H9 (cell line): Measurements from ENCODE around the gene KRTAP1-5. TPM values are rescaled to one million over a fixed set of nuclear protein-coding genes. Genes with fewer than 3 reads are reported as not detected.

ENCODE experiments used
- DNase-seq: peaks from one replicate; pipeline ENCODE4 v3.0.0-alpha.2; 2017
- H2AFZ ChIP-seq: one replicate; pipeline ENCODE4 v1.6.1; 2013; ENCODE audit warnings: mild to moderate bottlenecking, low read length, control low read depth, moderate library complexity
- H2AK5ac ChIP-seq: 2 replicates; pipeline ENCODE4 v1.6.1; 2013; ENCODE audit warnings: low read length, control low read depth, mixed read lengths; ENCODE audit not compliant: insufficient read length
- H2BK120ac ChIP-seq: one replicate; pipeline ENCODE4 v1.6.1; 2013; ENCODE audit warnings: low read depth, mild to moderate bottlenecking, low read length, control low read depth, inconsistent platforms; ENCODE audit not compliant: poor library complexity, severe bottlenecking
- H2BK12ac ChIP-seq: 2 replicates; pipeline ENCODE4 v1.6.1; 2013; ENCODE audit warnings: low read length, control low read depth, mixed read lengths, low read depth; ENCODE audit not compliant: insufficient read length
- H2BK15ac ChIP-seq: 2 replicates; pipeline ENCODE4 v1.6.1; 2013; ENCODE audit warnings: low read depth, low read length, control low read depth
- H2BK20ac ChIP-seq: one replicate; pipeline ENCODE4 v1.6.1; 2013; ENCODE audit warnings: low read depth, mild to moderate bottlenecking, low read length, control low read depth, inconsistent platforms; ENCODE audit not compliant: poor library complexity, severe bottlenecking
- H2BK5ac ChIP-seq: 2 replicates; pipeline ENCODE4 v1.6.1; 2013; ENCODE audit warnings: low read length, control low read depth, mixed read lengths; ENCODE audit not compliant: insufficient read length
- H3K14ac ChIP-seq: 2 replicates; pipeline ENCODE4 v1.6.1; 2013; ENCODE audit warnings: low read length, control low read depth; ENCODE audit not compliant: insufficient read depth
- H3K18ac ChIP-seq: 2 replicates; pipeline ENCODE4 v1.6.1; 2013; ENCODE audit warnings: low read depth, mild to moderate bottlenecking, mixed read lengths, low read length, control low read depth; ENCODE audit not compliant: insufficient read length
- H3K23ac ChIP-seq: 2 replicates; pipeline ENCODE4 v1.6.1; 2013; ENCODE audit warnings: low read length, control low read depth, mixed read lengths, low read depth; ENCODE audit not compliant: insufficient read length
- H3K23me2 ChIP-seq: 2 replicates; pipeline ENCODE4 v1.6.1; 2013; ENCODE audit warnings: low read depth, mild to moderate bottlenecking, mixed read lengths, low read length, control low read depth; ENCODE audit not compliant: insufficient read length, poor library complexity, severe bottlenecking
- H3K27ac ChIP-seq: 2 replicates; pipeline ENCODE4 v1.5.1; 2013; ENCODE audit warnings: low read length, control low read depth, mixed read lengths, low read depth; ENCODE audit not compliant: insufficient read length
- H3K27me3 ChIP-seq: 2 replicates; pipeline ENCODE4 v1.6.1; 2013; ENCODE audit warnings: low read length, control low read depth, inconsistent platforms; ENCODE audit not compliant: insufficient read depth
- H3K4ac ChIP-seq: 2 replicates; pipeline ENCODE4 v1.6.1; 2013; ENCODE audit warnings: low read depth, mild to moderate bottlenecking, control low read depth, inconsistent platforms, low read length, moderate library complexity
- H3K4me1 ChIP-seq: 2 replicates; pipeline ENCODE4 v1.6.1; 2013; ENCODE audit warnings: low read length, control low read depth, inconsistent platforms; ENCODE audit not compliant: insufficient read depth
- H3K4me2 ChIP-seq: 2 replicates; pipeline ENCODE4 v1.6.1; 2013; ENCODE audit warnings: low read length, control low read depth, mixed read lengths; ENCODE audit not compliant: insufficient read length, insufficient read depth
- H3K56ac ChIP-seq: 2 replicates; pipeline ENCODE4 v1.6.1; 2013; ENCODE audit warnings: low read depth, mild to moderate bottlenecking, mixed read lengths, low read length, control low read depth; ENCODE audit not compliant: insufficient read length
- H3K79me1 ChIP-seq: 2 replicates; pipeline ENCODE4 v1.6.1; 2013; ENCODE audit warnings: low read depth, mild to moderate bottlenecking, moderate library complexity, low read length, control low read depth, inconsistent platforms; ENCODE audit not compliant: insufficient read depth, poor library complexity, severe bottlenecking
- H3K79me2 ChIP-seq: 2 replicates; pipeline ENCODE4 v1.6.1; 2013; ENCODE audit warnings: low read length, control low read depth, inconsistent platforms; ENCODE audit not compliant: insufficient read depth
- H3K9ac ChIP-seq: 2 replicates; pipeline ENCODE4 v1.6.1; 2013; ENCODE audit warnings: low read length, control low read depth, mixed read lengths; ENCODE audit not compliant: insufficient read length; ENCODE audit errors: extremely low read depth
- H3K9me3 ChIP-seq: one replicate; pipeline ENCODE4 v1.6.1; 2013; ENCODE audit warnings: low read depth, low read length, inconsistent platforms; ENCODE audit not compliant: control insufficient read depth
- H3T11ph ChIP-seq: one replicate; pipeline ENCODE4 v1.6.1; 2013; ENCODE audit warnings: mild to moderate bottlenecking, low read length, control low read depth, inconsistent platforms
- H4K20me1 ChIP-seq: one replicate; pipeline ENCODE4 v1.6.1; 2013; ENCODE audit not compliant: control insufficient read depth, insufficient read length, insufficient read depth
- H4K5ac ChIP-seq: 2 replicates; pipeline ENCODE4 v1.6.1; 2013; ENCODE audit warnings: low read depth, mild to moderate bottlenecking, mixed read lengths, low read length, control low read depth; ENCODE audit not compliant: insufficient read length
- H4K8ac ChIP-seq: replicated peaks from 2 replicates; pipeline ENCODE4 v1.6.1; 2013; ENCODE audit warnings: low read length, control low read depth, mixed read lengths, low read depth; ENCODE audit not compliant: insufficient read length
- H4K91ac ChIP-seq: 2 replicates; pipeline ENCODE4 v1.6.1; 2013; ENCODE audit warnings: low read depth, mild to moderate bottlenecking, moderate library complexity, mixed read lengths, low read length, control low read depth; ENCODE audit not compliant: insufficient read length
- H3K27ac Mint-ChIP-seq, 3 experiments: 2 replicates in 2 of 3; 3 replicates in 1 of 3; pipeline ENCODE4 v1.8.0; 2020 to 2021; ENCODE audit warnings: mixed read lengths in 3 of 3, mild to moderate bottlenecking in 1 of 3, moderate library complexity in 1 of 3
- H3K27me3 Mint-ChIP-seq: 2 replicates; pipeline ENCODE4 v1.8.0; 2021; ENCODE audit warnings: low read depth, mild to moderate bottlenecking, moderate library complexity, mixed read lengths
- H3K36me3 Mint-ChIP-seq, 3 experiments: 2 replicates in 2 of 3; 3 replicates in 1 of 3; pipeline ENCODE4 v1.8.0; 2020 to 2021; ENCODE audit warnings: low read depth in 3 of 3, mixed read lengths in 3 of 3; ENCODE audit not compliant: insufficient read depth in 1 of 3
- H3K4me1 Mint-ChIP-seq, 2 experiments: 2 replicates each; pipeline ENCODE4 v1.8.0; 2020; ENCODE audit warnings: mixed read lengths in 2 of 2
- H3K4me3 Mint-ChIP-seq, 2 experiments: 2 replicates in 1 of 2; 3 replicates in 1 of 2; pipeline ENCODE4 v1.8.0; 2020 to 2021; ENCODE audit warnings: mild to moderate bottlenecking in 2 of 2, mixed read lengths in 2 of 2, moderate library complexity in 1 of 2
- H3K9me3 Mint-ChIP-seq, 2 experiments: 2 replicates in 1 of 2; 3 replicates in 1 of 2; pipeline ENCODE4 v1.8.0; 2020; ENCODE audit warnings: mild to moderate bottlenecking in 2 of 2, mixed read lengths in 2 of 2, moderate library complexity in 1 of 2
- CTCF ChIP-seq: fragments of 200-600 bp; sonication (generic); conservative IDR thresholded peaks from 3 replicates; pipeline ENCODE4 v1.8.0; 2021; ENCODE audit warnings: antibody characterized with exemption, mild to moderate bottlenecking
- WGBS: extraction: QIAGEN DNeasy Blood & Tissue Kit; methylation state at CpG from one replicate; pipeline ENCODE4 v1.1.7; 2013; ENCODE audit warnings: missing lambda C conversion rate, low lambda C conversion rate, mixed read lengths; ENCODE audit not compliant: insufficient read length; ENCODE audit errors: extremely low coverage; 5-methylcytosine and 5-hydroxymethylcytosine counted together
- total RNA-seq: library from RNA; stranded (reverse); gene quantifications from 2 replicates; pipeline ENCODE4 v1.2.1, GENCODE V29; 2021

Gene KRTAP1-5
- total RNA-seq, 1 experiment from 2014 or later = not detected

- H3K79me2 ChIP-seq = no peaks in the 10 kb centered on the region
- no peak overlapping the region for H2BK120ac ChIP-seq
- no peaks in the 10 kb centered on the region for H4K20me1 ChIP-seq
- H2AFZ ChIP-seq = no peak overlapping the region
- no peak overlapping the region for H2BK12ac ChIP-seq
- Mint-ChIP-seq H3K4me1 (peaks cover 11 to 14% of the 10 kb centered on the region in 2 experiments), H3K27me3 (no peaks in the 10 kb centered on the region; the same call in 1 of the 2 replicates), H3K4me3 (no peak overlapping the region), H3K36me3 (no peaks in the 10 kb centered on the region), H3K9me3 (no peaks in the 10 kb centered on the region), H3K27ac (peak overlapping the region in 2 of 3 experiments; percentile 47 to 92; a peak in 2 of 7 replicates)
- no peaks in the 10 kb centered on the region for H3K79me1 ChIP-seq
- no peak overlapping the region for H3K18ac ChIP-seq
- no peaks in the 10 kb centered on the region; the same call in 1 of the 2 replicates for H3K4me1 ChIP-seq
- no peak overlapping the region for H2AK5ac ChIP-seq
- H3K4ac ChIP-seq = no peak overlapping the region
- WGBS = no CpG with 5 or more reads among the region's 13 CpGs
- TF ChIP-seq CTCF = no peak
- H2BK5ac ChIP-seq = no peak overlapping the region
- no peak overlapping the region for H3K9ac ChIP-seq
- no peak overlapping the region for H3K23ac ChIP-seq
- no peak overlapping the region for H4K8ac ChIP-seq
- no peak overlapping the region for H4K91ac ChIP-seq
- no peak overlapping the region for H3K27ac ChIP-seq
- no peak overlapping the region for H3K56ac ChIP-seq
- no peak overlapping the region for H2BK20ac ChIP-seq
- H4K5ac ChIP-seq = no peak overlapping the region
- no peaks in the 10 kb centered on the region for H3K9me3 ChIP-seq
- no peak overlapping the region; the same call in 1 of the 2 replicates for H3K14ac ChIP-seq
- H2BK15ac ChIP-seq = no peak overlapping the region
- H3K23me2 ChIP-seq = no peaks in the 10 kb centered on the region
- no peak overlapping the region for H3K4me2 ChIP-seq
- no peak overlapping the region for H3T11ph ChIP-seq
- no peaks in the 10 kb centered on the region for H3K27me3 ChIP-seq
- no peak for DNase-seq
These were observed 48.3 kb downstream of the KRTAP1-5 start for GRCh38 chr17:40978575-40979151.

Other genes with a start within 250 kb of the KRTAP1-5 start
- not detected in 2 replicates for gene KRT27, start 244.7 kb downstream of the KRTAP1-5 start, total RNA-seq
- not detected in 2 replicates for gene KRT28, start 227.2 kb downstream of the KRTAP1-5 start, total RNA-seq
- 24.0 and 28.4 TPM in 2 replicates for gene KRT10, start 204.6 kb downstream of the KRTAP1-5 start, total RNA-seq
- not detected in 2 replicates for gene KRT12, start 160.0 kb downstream of the KRTAP1-5 start, total RNA-seq
- gene KRT20, start 142.0 kb downstream of the KRTAP1-5 start, total RNA-seq = not detected in 2 replicates
- not detected in 2 replicates for gene KRT23, start 89.6 kb downstream of the KRTAP1-5 start, total RNA-seq
- not detected in 2 replicates for gene KRT39, start 60.3 kb downstream of the KRTAP1-5 start, total RNA-seq
- not detected in 2 replicates for gene KRT40, start 42.9 kb downstream of the KRTAP1-5 start, total RNA-seq
- not detected in 2 replicates for gene KRTAP3-3, start 33.0 kb downstream of the KRTAP1-5 start, total RNA-seq
- gene KRTAP3-2, start 27.3 kb downstream of the KRTAP1-5 start, total RNA-seq = not detected in 2 replicates
- gene KRTAP3-1, start 18.1 kb downstream of the KRTAP1-5 start, total RNA-seq = not detected in 2 replicates
- gene KRTAP1-4, start 3.0 kb upstream of the KRTAP1-5 start, total RNA-seq = not detected in 2 replicates
- gene KRTAP1-3, start 7.7 kb upstream of the KRTAP1-5 start, total RNA-seq = not detected in 2 replicates
- gene KRTAP1-1, start 14.2 kb upstream of the KRTAP1-5 start, total RNA-seq = not detected in 2 replicates
- gene KRTAP2-1, start 20.1 kb upstream of the KRTAP1-5 start, total RNA-seq = not detected in 2 replicates
- not detected in 2 replicates for gene KRTAP2-2, start 28.0 kb upstream of the KRTAP1-5 start, total RNA-seq
- gene KRTAP2-3, start 32.9 kb upstream of the KRTAP1-5 start, total RNA-seq = not detected in 2 replicates
- not detected in 2 replicates for gene KRTAP2-4, start 38.7 kb upstream of the KRTAP1-5 start, total RNA-seq
- gene KRTAP4-7, start 56.9 kb upstream of the KRTAP1-5 start, total RNA-seq = not detected in 2 replicates
- gene KRTAP4-8, start 70.9 kb upstream of the KRTAP1-5 start, total RNA-seq = not detected in 2 replicates
- not detected in 2 replicates for gene KRTAP4-16, start 75.0 kb upstream of the KRTAP1-5 start, total RNA-seq
- not detected in 2 replicates for gene KRTAP4-9, start 78.2 kb upstream of the KRTAP1-5 start, total RNA-seq
- gene KRTAP4-11, start 91.2 kb upstream of the KRTAP1-5 start, total RNA-seq = not detected in 2 replicates
- not detected in 2 replicates for gene KRTAP4-12, start 97.0 kb upstream of the KRTAP1-5 start, total RNA-seq
- gene KRTAP4-6, start 113.3 kb upstream of the KRTAP1-5 start, total RNA-seq = not detected in 2 replicates
- not detected in 2 replicates for gene KRTAP4-5, start 122.6 kb upstream of the KRTAP1-5 start, total RNA-seq
- not detected in 2 replicates for gene KRTAP4-4, start 133.5 kb upstream of the KRTAP1-5 start, total RNA-seq
- not detected in 2 replicates for gene KRTAP4-3, start 141.0 kb upstream of the KRTAP1-5 start, total RNA-seq
- gene KRTAP4-2, start 151.0 kb upstream of the KRTAP1-5 start, total RNA-seq = not detected in 2 replicates
- not detected in 2 replicates for gene KRTAP4-1, start 157.7 kb upstream of the KRTAP1-5 start, total RNA-seq
- not detected in 2 replicates for gene KRTAP9-1, start 162.7 kb upstream of the KRTAP1-5 start, total RNA-seq
- gene KRTAP9-2, start 199.4 kb upstream of the KRTAP1-5 start, total RNA-seq = not detected in 2 replicates
- not detected in 2 replicates for gene KRTAP9-3, start 205.2 kb upstream of the KRTAP1-5 start, total RNA-seq
- not detected in 2 replicates for gene KRTAP9-8, start 210.8 kb upstream of the KRTAP1-5 start, total RNA-seq
- not detected in 2 replicates for gene KRTAP9-4, start 222.5 kb upstream of the KRTAP1-5 start, total RNA-seq
- not detected in 2 replicates for gene KRTAP9-9, start 228.2 kb upstream of the KRTAP1-5 start, total RNA-seq
- not detected in 2 replicates for gene KRTAP9-6, start 238.2 kb upstream of the KRTAP1-5 start, total RNA-seq
- not detected in 2 replicates for gene KRTAP9-7, start 248.5 kb upstream of the KRTAP1-5 start, total RNA-seq